HG03342 (cell line): ENCODE results near the gene FBLN1.
"Not testable (repeated sequence)": the region's sequence is repeated elsewhere in the genome, so short reads cannot be mapped to it uniquely, and the experiment has no call there.

Source experiments
- ATAC-seq: cut with Tn5 transposase; IDR thresholded peaks from one replicate; pipeline ENCODE4 v1.9.1; 2021; ENCODE audit warnings: mild to moderate bottlenecking, moderate library complexity; ENCODE audit not compliant: unreplicated experiment

Gene FBLN1

DNA sequence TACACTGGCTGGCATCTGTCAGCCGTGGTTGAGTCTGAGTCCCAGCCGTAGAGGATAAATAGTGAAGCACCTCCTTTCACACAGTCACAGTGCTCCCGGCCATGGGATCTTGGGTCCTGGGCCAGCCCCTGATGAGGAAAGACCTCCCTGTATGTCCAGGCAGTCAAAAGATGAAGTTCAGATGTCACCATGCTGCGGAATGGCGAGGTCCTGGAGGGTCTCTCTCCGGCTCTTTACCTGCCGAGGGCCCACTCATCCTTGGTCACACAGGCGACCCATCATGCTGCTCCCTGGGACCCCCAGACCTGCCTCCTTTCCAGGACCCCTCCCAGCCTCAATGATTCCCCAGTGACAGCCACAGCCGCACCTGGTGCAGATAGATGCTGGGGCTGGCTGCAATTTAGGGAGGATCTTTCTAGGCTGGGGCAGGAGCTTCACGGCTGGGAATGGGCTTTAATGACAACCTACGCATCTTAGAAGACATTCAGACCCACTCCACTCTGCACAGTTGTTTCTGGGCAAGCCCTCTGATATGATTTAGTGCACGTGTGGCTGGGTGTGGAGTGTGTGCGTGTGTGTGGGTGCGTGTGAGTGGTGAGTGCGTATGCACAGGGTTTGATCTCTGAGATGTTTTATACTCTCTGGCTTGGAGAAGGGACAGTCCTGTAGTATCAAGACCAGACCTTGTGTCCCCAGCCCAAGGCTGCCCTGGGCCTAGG lies 79.7 kb downstream of the FBLN1 start:
- no peak for ATAC-seq

DNA sequence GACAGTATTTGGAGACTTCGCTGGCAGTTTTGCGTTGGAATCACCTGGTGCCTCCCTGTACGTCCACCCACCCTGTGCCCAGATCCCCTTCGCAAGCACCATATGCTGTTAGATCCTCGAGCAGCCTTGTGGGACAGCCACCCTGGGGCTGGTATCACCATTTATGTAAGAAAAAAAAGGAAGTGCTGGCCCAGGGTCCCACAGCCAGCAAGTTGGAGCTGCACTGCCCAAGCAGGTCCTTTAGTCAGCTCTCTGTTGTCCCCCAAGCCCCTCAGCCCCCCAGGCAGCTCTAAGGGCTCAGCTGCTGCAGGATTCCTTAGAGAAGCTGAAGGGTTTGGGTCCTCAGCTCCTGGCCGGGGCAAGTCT lies 80.3 kb downstream of the FBLN1 start:
- ATAC-seq = no peak

DNA sequence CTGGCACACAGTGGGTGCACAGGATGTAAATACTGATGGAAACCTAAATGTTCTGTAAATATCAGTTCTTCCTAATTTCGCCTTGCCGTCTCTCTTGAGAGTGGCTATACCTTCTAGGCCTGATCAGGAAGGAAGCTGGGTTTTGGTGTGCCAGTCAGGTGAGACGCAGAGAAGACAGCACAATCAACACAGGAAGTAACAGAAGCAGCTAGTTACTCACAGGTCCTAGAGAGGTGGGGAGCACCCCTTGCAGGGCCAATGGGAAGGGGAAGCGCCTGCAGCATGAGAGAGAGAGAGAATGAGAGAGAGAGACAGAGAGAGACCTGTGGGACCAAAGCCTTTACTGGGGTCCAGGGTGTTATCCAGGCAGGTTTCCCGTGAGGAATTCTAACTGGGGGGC lies 80.8 kb downstream of the FBLN1 start:
- no peak for ATAC-seq

DNA sequence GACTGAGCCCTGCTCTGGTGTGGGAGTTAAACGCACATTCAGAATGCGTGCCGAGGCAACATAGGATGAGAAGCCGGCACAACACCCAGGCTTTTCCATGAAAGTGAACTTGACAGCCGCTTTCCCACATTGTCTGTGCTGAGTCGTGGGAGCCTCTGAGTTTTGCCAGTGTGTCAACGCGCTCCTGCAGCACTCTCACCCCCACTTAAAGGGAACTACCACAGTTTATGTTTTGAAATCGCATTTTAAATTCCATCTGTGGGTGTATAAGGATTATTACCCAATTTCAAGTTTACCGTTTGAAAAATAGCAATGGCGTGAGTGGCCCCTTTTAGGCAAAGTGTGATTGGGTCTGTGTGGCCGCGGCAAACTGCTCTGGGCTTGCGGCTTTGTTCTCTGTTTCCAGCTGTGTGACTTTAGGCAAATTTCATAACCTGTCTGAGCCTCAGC lies 81.5 kb downstream of the FBLN1 start:
- ATAC-seq = no peak

DNA sequence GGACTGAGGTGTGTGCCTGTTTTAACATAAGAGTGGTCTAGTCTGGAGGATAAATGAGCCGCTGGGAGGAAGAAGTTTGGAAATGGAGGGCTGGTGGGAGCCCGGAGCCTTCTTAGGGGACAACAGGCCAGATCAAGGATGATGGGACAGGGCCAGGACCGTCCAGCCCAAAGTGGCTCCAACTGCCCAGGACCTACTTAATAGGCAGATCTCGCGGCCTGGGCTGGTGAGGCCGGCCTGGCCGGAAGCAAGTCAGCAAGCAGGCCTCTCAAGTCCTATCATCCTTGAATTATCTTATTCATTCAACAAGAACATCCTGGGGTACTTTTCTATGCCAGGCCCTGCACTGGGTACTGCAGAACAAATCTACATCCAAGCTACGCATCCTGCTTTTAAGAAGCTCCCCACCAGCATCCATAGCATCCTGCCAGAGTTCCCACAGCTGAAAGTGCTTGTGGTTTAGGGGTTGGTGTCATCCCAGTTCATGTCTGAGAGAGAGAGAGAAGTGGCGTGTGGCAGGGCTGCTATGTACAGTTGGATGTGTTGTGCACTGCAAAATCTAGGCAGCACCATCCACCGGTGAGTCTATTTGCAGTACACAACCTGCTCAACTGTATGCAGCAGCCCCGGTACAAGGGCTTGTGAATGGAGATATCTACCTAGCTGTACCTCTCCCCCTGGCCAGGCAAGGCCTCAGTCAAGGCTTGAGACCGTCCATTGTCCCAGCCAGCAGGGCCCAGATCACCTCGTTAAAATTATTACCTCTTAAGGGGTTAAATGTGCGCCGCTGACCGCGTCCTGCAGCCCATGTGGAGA lies 82.1 kb downstream of the FBLN1 start:
- no peak for ATAC-seq

DNA sequence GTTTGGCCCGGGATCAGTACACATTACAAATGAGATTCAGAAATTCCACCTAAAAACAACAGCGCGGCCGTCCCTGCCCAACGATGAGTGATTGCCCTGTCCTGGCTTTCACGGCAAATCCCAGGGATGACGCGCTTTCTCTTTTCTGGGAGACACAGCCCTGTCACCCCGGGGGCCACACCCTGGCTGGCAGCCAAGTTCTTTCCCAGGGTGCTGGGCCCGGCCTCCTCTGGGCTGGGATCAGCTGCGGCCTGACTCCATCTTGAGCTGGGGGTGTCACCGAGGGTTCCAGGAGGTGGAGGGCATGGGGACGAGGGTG lies 82.7 kb downstream of the FBLN1 start:
- ATAC-seq = no peak

DNA sequence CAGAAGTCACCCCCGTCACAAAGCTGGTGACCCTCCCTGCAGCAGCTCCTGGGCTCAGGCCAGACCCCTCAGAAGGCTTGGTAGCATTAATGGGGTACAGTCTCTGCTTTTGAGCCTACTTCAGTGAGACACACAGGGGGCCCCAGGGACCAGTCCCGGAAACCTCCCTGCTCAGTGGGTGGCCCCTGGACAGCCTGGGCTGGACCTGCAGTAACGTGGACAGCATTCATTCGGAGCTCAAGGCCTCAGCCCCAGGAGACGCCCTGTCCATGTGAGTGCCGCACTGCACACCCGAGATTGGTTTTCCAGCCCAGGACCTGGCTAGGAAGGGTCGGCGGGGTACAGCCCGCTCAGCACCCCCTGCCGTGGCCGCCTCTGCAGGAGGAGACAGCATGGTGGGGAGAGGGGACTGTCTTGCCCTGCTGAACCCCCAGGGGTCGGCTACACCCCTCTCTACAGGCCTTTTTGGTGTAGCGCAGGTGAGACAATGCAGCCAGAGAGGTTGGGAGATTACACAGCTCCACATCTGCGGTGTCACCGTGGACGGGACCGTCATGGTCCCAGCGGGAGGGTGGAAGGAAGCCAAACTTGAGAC lies 83.4 kb downstream of the FBLN1 start:
- no peak for ATAC-seq

DNA sequence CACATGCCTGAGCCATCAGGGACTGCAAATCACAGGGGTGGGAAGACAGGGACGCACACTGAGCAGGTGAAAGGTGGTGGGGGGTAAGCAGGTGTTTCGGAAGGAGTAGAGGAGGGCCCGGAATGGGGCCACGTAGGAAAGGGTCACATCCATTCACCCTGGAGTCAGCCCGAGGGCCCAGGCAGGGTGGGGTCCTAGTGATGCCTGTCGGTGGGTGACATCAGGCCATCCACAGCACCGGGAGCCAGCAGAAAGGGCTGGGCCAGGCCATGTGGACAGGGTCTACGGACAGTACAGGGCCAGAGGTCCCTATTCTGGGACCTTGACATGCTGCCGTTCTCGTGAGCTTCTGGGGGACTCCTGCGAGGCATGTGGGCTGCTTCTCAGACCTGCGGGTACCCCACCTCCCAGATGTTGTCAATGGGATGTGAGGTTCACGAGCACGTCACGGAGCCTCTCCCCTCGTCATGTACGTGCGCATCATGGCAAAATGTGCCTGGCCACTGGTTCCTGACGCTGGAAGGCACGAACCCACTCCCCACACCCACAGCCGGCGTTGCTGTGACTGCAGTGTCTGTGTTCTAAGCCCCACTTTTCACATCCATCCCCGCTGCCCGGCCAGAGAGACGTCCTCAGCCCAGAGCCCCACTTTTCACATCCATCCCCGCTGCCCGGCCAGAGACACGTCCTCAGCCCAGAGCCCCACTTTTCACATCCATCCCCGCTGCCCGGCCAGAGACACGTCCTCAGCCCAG lies 84.1 kb downstream of the FBLN1 start:
- ATAC-seq = no peak

DNA sequence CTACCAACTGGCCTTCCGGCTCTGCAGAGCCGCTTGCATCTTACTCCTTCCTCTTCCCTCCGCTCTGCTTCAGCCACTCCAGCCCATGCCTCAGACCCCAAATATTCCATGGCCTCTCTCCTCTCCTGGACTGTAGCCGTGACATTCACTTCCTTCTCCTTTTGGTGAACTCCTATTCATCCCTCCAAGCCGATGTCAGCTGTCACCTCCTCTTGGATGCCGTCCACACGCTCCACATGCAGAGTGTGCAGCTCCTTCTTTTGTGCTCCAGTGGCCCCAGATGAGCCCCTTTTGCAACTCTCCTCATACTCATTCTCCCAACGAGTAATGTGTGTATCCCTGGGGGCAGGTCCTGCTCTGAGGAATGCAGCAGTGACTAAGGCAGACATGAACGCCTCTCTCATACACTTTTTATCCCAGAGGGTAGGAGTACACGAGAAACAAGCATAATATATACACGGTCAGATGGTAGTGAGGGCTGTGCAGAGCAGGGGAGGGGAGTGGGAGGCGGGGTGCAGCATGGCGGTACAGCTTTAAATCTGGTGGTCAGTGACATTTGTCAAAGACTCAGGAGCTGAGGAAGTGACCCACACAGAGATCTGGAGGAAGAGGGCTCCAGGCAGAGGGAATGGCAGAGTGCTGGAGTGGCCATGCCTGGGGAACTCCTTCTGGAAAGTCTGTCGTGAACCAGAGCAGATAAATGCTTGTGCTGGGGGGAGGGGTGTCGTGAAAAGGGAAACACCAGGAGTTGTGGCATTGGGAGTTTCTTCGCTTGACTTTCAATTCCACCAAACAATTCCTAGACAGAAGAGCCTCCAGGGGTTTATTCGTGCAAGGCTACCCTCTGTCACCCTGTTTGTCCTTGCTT lies 85.2 kb downstream of the FBLN1 start:
- ATAC-seq = no peak

DNA sequence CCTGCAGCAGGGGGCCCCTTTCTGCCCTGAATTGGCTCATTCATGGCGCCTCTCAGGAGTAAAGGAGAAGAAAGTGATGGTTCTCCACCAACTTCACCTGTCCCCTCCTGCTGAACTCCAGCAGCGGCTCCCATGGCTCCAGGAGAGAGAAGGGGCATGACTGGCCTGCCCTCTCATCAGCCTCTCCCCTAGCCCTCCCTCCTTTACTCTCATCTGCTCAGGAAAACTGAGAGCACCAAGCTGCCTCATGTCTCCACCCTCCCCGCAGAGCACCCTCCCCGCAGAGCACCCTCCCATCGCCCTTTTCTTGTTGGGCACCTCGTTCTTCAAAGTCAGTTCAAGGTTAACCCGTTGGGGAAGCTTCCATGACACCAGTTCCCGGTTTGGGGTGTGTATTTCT lies 86.9 kb downstream of the FBLN1 start:
- ATAC-seq = no peak

DNA sequence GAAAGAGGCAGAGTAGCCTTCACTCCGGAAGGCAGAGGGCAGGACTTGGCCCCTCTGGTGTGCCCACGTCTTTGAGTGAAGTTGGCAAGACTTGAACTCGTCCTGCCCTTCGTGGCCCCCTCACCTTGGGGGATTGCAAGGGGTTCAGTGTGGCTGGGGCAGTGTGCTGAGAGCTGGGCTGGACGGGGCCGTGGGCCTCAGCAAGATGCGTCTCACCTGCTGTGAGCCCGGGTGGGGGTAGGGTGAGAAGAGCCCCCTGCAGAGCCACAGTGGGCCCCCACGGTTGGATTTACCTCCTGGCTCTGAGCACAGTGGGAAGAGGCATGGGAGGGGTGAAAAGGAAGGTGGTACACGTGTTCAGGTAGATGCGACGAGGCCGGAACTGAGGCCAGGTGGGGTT lies 87.6 kb downstream of the FBLN1 start:
- ATAC-seq = no peak

DNA sequence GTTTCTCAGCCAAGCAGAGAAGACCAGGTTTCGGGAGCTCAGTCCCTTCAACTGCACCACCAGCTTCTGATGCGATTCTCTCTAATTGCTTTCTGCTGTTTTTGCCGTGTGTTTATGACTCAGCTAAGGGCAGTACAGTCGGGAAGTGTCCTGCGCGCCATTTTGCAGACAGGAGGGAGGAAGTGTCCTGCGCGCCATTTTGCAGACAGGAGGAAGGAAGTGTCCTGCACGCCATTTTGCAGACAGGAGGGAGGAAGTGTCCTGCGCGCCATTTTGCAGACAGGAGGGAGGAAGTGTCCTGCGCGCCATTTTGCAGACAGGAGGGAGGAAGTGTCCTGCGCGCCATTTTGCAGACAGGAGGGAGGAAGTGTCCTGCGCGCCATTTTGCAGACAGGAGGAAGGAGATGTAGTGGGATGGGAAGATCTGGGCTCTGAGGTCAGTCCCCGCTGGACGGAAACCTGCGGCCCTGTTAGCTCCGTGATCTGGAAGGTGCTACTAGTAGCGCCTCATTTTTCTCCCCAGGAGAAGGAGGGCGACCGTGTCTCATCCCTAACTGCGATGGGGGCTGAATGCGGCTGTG lies 89.0 kb downstream of the FBLN1 start:
- not testable (repeated sequence) for ATAC-seq

DNA sequence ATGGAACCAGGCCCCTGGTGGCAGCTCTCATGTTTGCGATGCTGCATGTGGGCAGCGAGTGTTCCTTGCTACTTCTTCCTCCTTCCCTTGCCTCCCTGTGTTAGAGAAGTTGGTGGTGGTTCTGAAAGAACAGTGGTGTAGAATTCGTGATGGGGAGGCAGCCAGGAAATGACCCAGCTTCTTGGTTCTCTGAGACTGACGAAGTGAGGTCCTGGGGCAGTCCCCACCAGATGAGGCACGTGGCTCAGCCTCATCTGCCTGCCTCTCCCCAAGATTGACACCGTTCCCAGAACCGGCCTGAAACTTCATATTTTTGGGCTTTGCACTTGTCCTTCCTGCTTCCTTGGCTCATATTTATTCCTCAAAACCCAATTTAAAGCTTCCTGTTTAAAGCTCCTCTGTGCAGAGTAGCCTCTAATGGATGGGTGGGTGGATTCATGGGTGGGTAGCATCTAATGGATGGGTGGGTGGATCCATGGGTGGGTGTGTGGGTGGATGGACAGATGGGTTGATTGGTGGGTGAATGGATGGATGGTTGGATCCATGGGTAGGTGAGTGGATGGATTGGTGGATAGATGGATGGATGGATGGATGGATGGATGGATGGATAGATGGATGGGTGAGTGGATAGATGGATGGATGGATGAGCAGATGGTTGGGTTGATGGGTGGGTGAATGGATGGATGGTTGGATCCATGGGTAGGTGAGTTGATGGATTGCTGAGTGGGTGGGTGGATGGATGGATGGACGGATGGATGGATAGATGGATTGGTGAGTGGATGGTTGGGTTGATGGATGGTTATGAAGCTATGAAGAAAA lies 91.6 kb downstream of the FBLN1 start:
- no peak for ATAC-seq

DNA sequence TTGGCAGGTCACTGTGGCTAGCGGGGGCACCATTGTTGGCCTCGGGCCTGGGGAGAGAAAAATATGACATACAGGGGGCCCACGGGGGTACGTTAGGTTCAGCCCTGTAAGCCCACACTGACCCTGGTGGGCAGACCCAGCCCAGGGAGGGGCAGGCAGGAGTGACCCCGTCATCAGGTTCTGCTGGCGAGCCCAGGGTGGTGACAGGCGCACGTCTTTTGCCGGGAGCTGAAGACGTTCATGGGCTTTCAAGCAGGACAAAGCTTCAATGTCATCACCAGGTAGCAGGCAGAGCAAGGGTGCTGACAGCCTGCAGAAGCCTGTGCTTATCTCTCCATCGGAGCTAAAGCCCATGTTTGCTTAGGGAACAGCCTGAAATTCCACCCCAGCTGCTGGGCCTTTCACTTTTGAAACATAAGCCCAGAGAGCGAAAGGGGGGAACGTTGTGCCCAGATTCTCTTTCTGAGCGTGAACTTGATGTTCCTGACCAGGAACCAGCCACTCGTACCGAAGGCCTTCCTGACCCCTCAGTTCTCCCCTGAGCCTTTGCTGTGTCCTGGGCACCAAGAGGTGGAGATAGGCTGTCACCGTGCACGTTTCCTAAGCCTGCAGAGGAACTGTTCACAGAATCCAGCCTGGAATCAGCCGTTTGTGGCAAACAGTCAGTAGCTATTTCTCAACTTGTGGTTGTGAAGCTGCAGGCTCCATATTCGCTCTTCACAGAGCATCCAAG lies 94.9 kb downstream of the FBLN1 start:
- ATAC-seq = no peak

DNA sequence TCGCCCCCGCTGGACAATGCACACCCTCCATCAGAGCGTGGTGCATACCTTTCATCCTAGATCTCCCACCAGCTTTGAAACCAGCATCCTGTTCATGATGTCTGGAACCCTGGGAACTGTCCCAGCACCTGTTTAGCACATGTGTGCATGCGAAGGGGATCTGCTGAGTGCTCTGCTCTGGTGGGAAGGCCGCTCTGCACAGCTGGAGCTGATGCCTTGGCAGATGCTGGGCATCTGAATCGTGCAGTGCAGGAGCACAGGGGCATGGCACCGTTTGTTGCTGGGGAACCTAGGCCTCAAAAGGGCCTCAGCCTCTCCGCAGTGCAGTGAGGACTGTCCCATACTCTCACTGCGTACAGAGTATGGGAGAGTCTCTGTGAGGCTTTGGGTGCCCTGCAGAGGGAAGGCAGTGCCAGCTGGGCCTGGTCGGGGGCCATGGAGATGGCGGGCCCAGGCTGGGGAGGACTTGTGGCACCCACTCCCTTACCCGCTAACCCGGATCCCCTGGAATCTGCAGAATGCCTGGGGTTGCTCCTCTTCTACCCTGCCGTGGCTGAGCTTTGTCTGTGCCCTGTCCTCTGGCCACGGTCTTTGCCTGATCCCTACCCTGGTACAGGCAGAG lies 96.0 kb downstream of the FBLN1 start:
- no peak for ATAC-seq

DNA sequence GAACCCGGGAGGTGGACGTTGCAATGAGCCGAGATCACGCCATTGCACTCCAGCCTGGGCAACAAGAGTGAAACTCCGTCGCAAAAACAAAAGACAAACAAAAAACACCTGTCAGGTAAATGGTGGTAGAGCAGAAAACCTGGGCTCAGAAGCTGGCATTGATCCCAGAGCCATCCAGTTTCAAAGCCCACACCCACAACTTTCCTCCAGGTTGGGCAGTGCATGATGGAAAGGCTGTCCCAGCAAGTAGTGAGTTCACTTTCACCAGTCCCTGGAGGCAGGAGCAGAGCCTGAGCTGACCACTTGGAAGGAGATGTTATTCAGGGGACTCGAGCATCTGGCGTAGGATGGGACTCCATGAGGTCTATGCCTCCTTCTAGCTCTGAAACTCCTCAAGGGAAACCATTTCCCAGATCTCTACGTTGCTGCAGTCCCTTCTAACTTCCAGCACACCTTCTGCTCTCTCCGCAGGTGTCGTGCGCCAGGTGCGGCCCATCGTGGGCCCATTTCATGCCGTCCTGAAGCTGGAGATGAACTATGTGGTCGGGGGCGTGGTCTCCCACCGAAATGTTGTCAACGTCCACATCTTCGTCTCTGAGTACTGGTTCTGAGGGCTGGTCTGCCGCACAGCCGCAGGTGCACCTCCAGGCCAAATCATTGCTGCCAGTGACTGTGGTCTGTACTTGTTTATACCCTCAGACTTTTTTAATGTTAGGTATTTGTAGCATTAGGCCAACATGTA lies 97.3 kb downstream of the FBLN1 start:
- no peak for ATAC-seq
